Liver (tissue), 9 donors: ENCODE measurements around the gene THRA. TPM values are rescaled to one million over a fixed set of nuclear protein-coding genes. Genes with fewer than 3 reads are reported as not detected.

Source experiments
- DNase-seq: peaks from one replicate; pipeline ENCODE4 v3.0.0-alpha.2; 2017; ENCODE audit warnings: low spot score
- H3K27ac ChIP-seq, 2 donors: one replicate each; pipeline ENCODE4 v1.7.0; 2013; ENCODE audit warnings: inconsistent platforms in 2 of 2, low read length in 2 of 2, control low read depth in 1 of 2, low read depth in 1 of 2, mild to moderate bottlenecking in 1 of 2
- H3K27me3 ChIP-seq, 4 donors: one replicate each; pipeline versions ENCODE4 v1.6.1 to v1.7.0; 2013; ENCODE audit warnings: low read length in 3 of 4, inconsistent platforms in 1 of 4, mild to moderate bottlenecking in 1 of 4, moderate library complexity in 1 of 4; ENCODE audit not compliant: control insufficient read depth in 4 of 4, insufficient read depth in 4 of 4
- H3K36me3 ChIP-seq, 4 donors: one replicate each; pipeline versions ENCODE4 v1.6.1 to v1.7.0; 2013; ENCODE audit warnings: low read length in 3 of 4, mild to moderate bottlenecking in 3 of 4, low read depth in 1 of 4, moderate library complexity in 1 of 4; ENCODE audit not compliant: control insufficient read depth in 4 of 4, insufficient read depth in 3 of 4
- H3K4me1 ChIP-seq, 4 donors: one replicate each; pipeline versions ENCODE4 v1.6.1 to v1.7.0; 2013; ENCODE audit warnings: low read length in 3 of 4, mild to moderate bottlenecking in 3 of 4, moderate library complexity in 1 of 4; ENCODE audit not compliant: control insufficient read depth in 4 of 4, insufficient read depth in 4 of 4
- H3K4me3 ChIP-seq, 3 donors: one replicate each; pipeline versions ENCODE4 v1.6.1 to v1.7.0; 2013; ENCODE audit warnings: low read length in 3 of 3, control low read depth in 1 of 3, low read depth in 1 of 3, mild to moderate bottlenecking in 1 of 3
- H3K9ac ChIP-seq, 2 donors: one replicate each; pipeline ENCODE4 v1.7.0; 2013; ENCODE audit warnings: low read length in 2 of 2, mild to moderate bottlenecking in 2 of 2, moderate library complexity in 2 of 2, control low read depth in 1 of 2, low read depth in 1 of 2
- H3K9me3 ChIP-seq, 4 donors: one replicate each; pipeline versions ENCODE4 v1.6.1 to v1.7.0; 2013; ENCODE audit warnings: low read length in 3 of 4; ENCODE audit not compliant: control insufficient read depth in 4 of 4
- ATF3 ChIP-seq: IDR thresholded peaks from 2 replicates; pipeline ENCODE4 v1.6.1; 2016; ENCODE audit warnings: antibody characterized with exemption
- CTCF ChIP-seq: fragments of 150-350 bp; IDR thresholded peaks from 2 replicates; pipeline ENCODE4 v1.5.1; 2017; ENCODE audit warnings: improper control_type of control experiment, low read depth, low read length; ENCODE audit not compliant: missing input control
- FOXA1 ChIP-seq: IDR thresholded peaks from 2 replicates; pipeline ENCODE4 v1.6.1; 2016; ENCODE audit warnings: antibody characterized with exemption
- FOXA2 ChIP-seq: IDR thresholded peaks from 2 replicates; pipeline ENCODE4 v1.6.1; 2016; ENCODE audit warnings: antibody characterized with exemption
- GABPA ChIP-seq, 2 donors: IDR thresholded peaks in 1 of 2; conservative IDR thresholded peaks in 1 of 2; 2 replicates each; pipeline ENCODE4 v1.6.1; 2016; ENCODE audit warnings: antibody characterized with exemption in 2 of 2, mild to moderate bottlenecking in 1 of 2, moderate library complexity in 1 of 2
- HNF4A ChIP-seq, 2 donors: conservative IDR thresholded peaks; 2 replicates each; pipeline ENCODE4 v1.6.1; 2016; ENCODE audit warnings: antibody characterized with exemption in 2 of 2, mild to moderate bottlenecking in 2 of 2
- HNF4G ChIP-seq: IDR thresholded peaks from 2 replicates; pipeline ENCODE4 v1.6.1; 2016; ENCODE audit warnings: antibody characterized with exemption
- JUND ChIP-seq, 2 donors: IDR thresholded peaks; 2 replicates each; pipeline ENCODE4 v1.6.1; 2016; ENCODE audit warnings: antibody characterized with exemption in 2 of 2
- NR2F2 ChIP-seq: IDR thresholded peaks from 2 replicates; pipeline ENCODE4 v1.6.1; 2016; ENCODE audit warnings: antibody characterized with exemption
- RAD21 ChIP-seq, 2 donors: IDR thresholded peaks; 2 replicates each; pipeline ENCODE4 v1.6.1; 2016; ENCODE audit warnings: antibody characterized with exemption in 2 of 2, mild to moderate bottlenecking in 2 of 2
- REST ChIP-seq: IDR thresholded peaks from 2 replicates; pipeline ENCODE4 v1.6.1; 2016; ENCODE audit warnings: antibody characterized with exemption, mild to moderate bottlenecking
- RXRA ChIP-seq, 2 donors: IDR thresholded peaks; 2 replicates each; pipeline ENCODE4 v1.6.1; 2017 to 2018; ENCODE audit warnings: antibody characterized with exemption in 2 of 2, mild to moderate bottlenecking in 1 of 2
- SP1 ChIP-seq: IDR thresholded peaks from 2 replicates; pipeline ENCODE4 v1.6.1; 2018; ENCODE audit warnings: antibody characterized with exemption, mild to moderate bottlenecking
- TAF1 ChIP-seq: conservative IDR thresholded peaks from 2 replicates; pipeline ENCODE4 v1.6.1; 2016; ENCODE audit warnings: antibody characterized with exemption, mild to moderate bottlenecking
- YY1 ChIP-seq: IDR thresholded peaks from 2 replicates; pipeline ENCODE4 v1.6.1; 2016; ENCODE audit warnings: antibody characterized with exemption, mild to moderate bottlenecking
- ZBTB33 ChIP-seq: IDR thresholded peaks from 2 replicates; pipeline ENCODE4 v1.6.1; 2016; ENCODE audit warnings: antibody characterized with exemption
- WGBS: extraction: QIAGEN DNeasy Blood & Tissue Kit; methylation state at CpG from one replicate; pipeline ENCODE4 v1.1.7; 2013; 5-methylcytosine and 5-hydroxymethylcytosine counted together
- polyA plus RNA-seq, 2 donors: library from polyadenylated mRNA; stranded (reverse) in 1 of 2; unstranded in 1 of 2; fragments of 200-250 nt in 1 of 2; fragments of >200 nt in 1 of 2; fragmentation: Nextera tagmentation in 1 of 2; extraction: Ambion mirVana in 1 of 2; gene quantifications; one replicate each; pipeline versions ENCODE4 v1.2.1 to v1.2.3, GENCODE V29; 2013 to 2015
- total RNA-seq, 2 donors: library from RNA; depleted of rRNA; stranded (reverse); fragments of >200 nt; gene quantifications; one replicate each; pipeline ENCODE4 v1.2.3, GENCODE V29; 2014
- donor health status: healthy.
- donor health status: healthy.
- donor health status: healthy.
- donor health status: healthy.
- donor health status: healthy.

Gene THRA
- total and polyA plus RNA-seq, 4 donors = 3.2 to 10.3 (median 7.4) TPM

- peaks cover 2 to 21% (median 7%) of the 10 kb centered on the region in 4 donors for H3K4me1 ChIP-seq
- 96% methylated on average over 9 of the region's 9 CpGs for WGBS
- DNase-seq = no peak
- no peaks in the 10 kb centered on the region for H3K27me3 ChIP-seq
- TF ChIP-seq FOXA1 (no peak), GABPA (IDR thresholded peaks at IDR 0.05 in 1 of 2, conservative IDR thresholded peaks at IDR 0.05 in 1 of 2) (no peak), RAD21 (IDR thresholded peaks at IDR 0.05) (no peak), CTCF (no peak), NR2F2 (no peak), ATF3 (no peak), ZBTB33 (no peak), SP1 (no peak), HNF4G (no peak), RXRA (IDR thresholded peaks at IDR 0.05) (no peak)
- no peaks in the 10 kb centered on the region for H3K9me3 ChIP-seq
- no peak overlapping the region for H3K9ac ChIP-seq
- H3K36me3 ChIP-seq = peaks cover 5 to 32% (median 12%) of the 10 kb centered on the region in 4 donors
- H3K4me3 ChIP-seq = no peak overlapping the region
- no peak overlapping the region for H3K27ac ChIP-seq
Observed at GRCh38 chr17:40022497-40022896, 40.3 kb upstream of the THRA start.

GRCh38 chr17:40022961-40023541 lies 39.7 kb upstream of the THRA start:
- Histone ChIP-seq H3K36me3 (peaks cover 5 to 32% (median 14%) of the 10 kb centered on the region in 4 donors), H3K9ac (no peak overlapping the region), H3K27ac (no peak overlapping the region), H3K9me3 (no peaks in the 10 kb centered on the region), H3K4me3 (no peak overlapping the region), H3K4me1 (peaks cover 2 to 20% (median 7%) of the 10 kb centered on the region in 4 donors), H3K27me3 (no peaks in the 10 kb centered on the region)
- DNase-seq = no peak
- no peak for TF ChIP-seq HNF4G
- WGBS = 85% methylated on average over 19 of the region's 19 CpGs

GRCh38 chr17:40023590-40024292 lies 39.0 kb upstream of the THRA start:
- 68% methylated on average over 10 of the region's 10 CpGs for WGBS
- Histone ChIP-seq H3K9ac (no peak overlapping the region), H3K4me3 (no peak overlapping the region), H3K27ac (no peak overlapping the region), H3K4me1 (peaks cover 2 to 18% (median 7%) of the 10 kb centered on the region in 4 donors), H3K36me3 (peaks cover 8 to 36% (median 16%) of the 10 kb centered on the region in 4 donors), H3K27me3 (no peaks in the 10 kb centered on the region), H3K9me3 (no peaks in the 10 kb centered on the region)
- DNase-seq = no peak
- TF ChIP-seq FOXA1 (no peak), REST (no peak), ATF3 (no peak), JUND (IDR thresholded peaks at IDR 0.05) (no peak), HNF4A (conservative IDR thresholded peaks at IDR 0.05) (no peak), YY1 (no peak), ZBTB33 (no peak), GABPA (IDR thresholded peaks at IDR 0.05 in 1 of 2, conservative IDR thresholded peaks at IDR 0.05 in 1 of 2) (no peak), TAF1 (no peak), FOXA2 (no peak), NR2F2 (no peak), RAD21 (IDR thresholded peaks at IDR 0.05) (no peak)
